Measurements from ENCODE around the gene GTF3C2. TPM values are rescaled to one million over a fixed set of nuclear protein-coding genes. Genes with fewer than 3 reads are reported as not detected.

The GTF3C2 gene
- total RNA-seq, 2 experiments from 2014 or later = 57.6 to 63.6 TPM

GRCh38 chr2:27316655-27317412, 39.7 kb downstream of the GTF3C2 start:
- Mint-ChIP-seq H3K36me3 (ENCODE audit: low read depth) (peaks cover 13% of the 10 kb centered on the region), H3K4me1 (ENCODE audit: low read depth) (peaks cover 9% of the 10 kb centered on the region), H3K27me3 (no peaks in the 10 kb centered on the region), H3K9me3 (no peaks in the 10 kb centered on the region), H3K27ac (no peak overlapping the region), H3K4me3 (no peak overlapping the region)
- intact Hi-C loops (cut with micrococcal nuclease) = no loop called here
- ChIA-PET CTCF (interaction anchor here (3.7 kb wide), 1 partner anchor 14 kb away, joined by 14 read pairs; no protein-coding TSS in a partner anchor), POLR2A (no interaction called here)
- no peak for DNase-seq
- TF ChIP-seq CTCF (IDR thresholded peaks at IDR 0.05) = no peak
- ATAC-seq = no peak

DNA sequence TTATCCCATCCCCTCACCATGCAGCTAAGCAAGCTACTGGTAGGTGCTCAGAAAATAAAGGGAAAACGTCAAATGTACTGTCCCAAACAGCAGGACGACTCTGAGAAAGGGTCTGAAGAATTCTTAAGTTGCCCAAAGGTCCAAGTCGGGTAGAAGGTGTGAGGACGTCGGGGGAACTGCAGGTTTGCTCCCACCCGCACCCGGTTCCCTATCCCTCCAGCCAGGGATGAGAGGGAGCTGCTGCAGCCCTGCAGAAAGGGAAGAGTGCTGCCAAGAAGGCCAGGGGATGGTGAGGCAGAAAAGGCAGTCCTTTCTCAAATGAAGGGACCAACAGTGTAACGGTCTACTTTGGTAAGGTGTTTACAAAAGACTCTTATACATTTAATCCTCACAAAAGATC, 41.4 kb downstream of the GTF3C2 start:
- intact Hi-C loops (cut with micrococcal nuclease) = no loop called here
- ATAC-seq (no peak), DNase-seq (no peak)
- POLR2A ChIA-PET = no interaction called here
- no peak overlapping the region for H3K4me3 Mint-ChIP-seq
- H3K9me3 Mint-ChIP-seq = no peaks in the 10 kb centered on the region
- H3K4me1 Mint-ChIP-seq (ENCODE audit: low read depth) = no peaks in the 10 kb centered on the region
- CTCF ChIA-PET = interaction anchor here (2.3 kb wide), 1 partner anchor 12 kb away, joined by 16 read pairs; no protein-coding TSS in a partner anchor
- H3K27me3 Mint-ChIP-seq = no peaks in the 10 kb centered on the region
- no peak for TF ChIP-seq CTCF (IDR thresholded peaks at IDR 0.05)
- peaks cover 19% of the 10 kb centered on the region for H3K36me3 Mint-ChIP-seq (ENCODE audit: low read depth)
- H3K27ac Mint-ChIP-seq = no peak overlapping the region

GRCh38 chr2:27314709-27315108, 41.9 kb downstream of the GTF3C2 start:
- no peaks in the 10 kb centered on the region for H3K4me1 Mint-ChIP-seq (ENCODE audit: low read depth)
- no peak for TF ChIP-seq CTCF (IDR thresholded peaks at IDR 0.05)
- H3K36me3 Mint-ChIP-seq (ENCODE audit: low read depth) = peaks cover 21% of the 10 kb centered on the region
- no peaks in the 10 kb centered on the region for H3K27me3 Mint-ChIP-seq
- no peak overlapping the region for H3K4me3 Mint-ChIP-seq
- no peak overlapping the region for H3K27ac Mint-ChIP-seq
- CTCF ChIA-PET = interaction anchor here (0.9 to 2.3 kb wide), 2 partner anchors 12 to 35 kb away, joined by 3 to 16 read pairs; no protein-coding TSS in a partner anchor
- no peak for ATAC-seq
- intact Hi-C loops (cut with micrococcal nuclease) = no loop called here
- H3K9me3 Mint-ChIP-seq = no peaks in the 10 kb centered on the region
- no peak for DNase-seq
- POLR2A ChIA-PET = no interaction called here

DNA sequence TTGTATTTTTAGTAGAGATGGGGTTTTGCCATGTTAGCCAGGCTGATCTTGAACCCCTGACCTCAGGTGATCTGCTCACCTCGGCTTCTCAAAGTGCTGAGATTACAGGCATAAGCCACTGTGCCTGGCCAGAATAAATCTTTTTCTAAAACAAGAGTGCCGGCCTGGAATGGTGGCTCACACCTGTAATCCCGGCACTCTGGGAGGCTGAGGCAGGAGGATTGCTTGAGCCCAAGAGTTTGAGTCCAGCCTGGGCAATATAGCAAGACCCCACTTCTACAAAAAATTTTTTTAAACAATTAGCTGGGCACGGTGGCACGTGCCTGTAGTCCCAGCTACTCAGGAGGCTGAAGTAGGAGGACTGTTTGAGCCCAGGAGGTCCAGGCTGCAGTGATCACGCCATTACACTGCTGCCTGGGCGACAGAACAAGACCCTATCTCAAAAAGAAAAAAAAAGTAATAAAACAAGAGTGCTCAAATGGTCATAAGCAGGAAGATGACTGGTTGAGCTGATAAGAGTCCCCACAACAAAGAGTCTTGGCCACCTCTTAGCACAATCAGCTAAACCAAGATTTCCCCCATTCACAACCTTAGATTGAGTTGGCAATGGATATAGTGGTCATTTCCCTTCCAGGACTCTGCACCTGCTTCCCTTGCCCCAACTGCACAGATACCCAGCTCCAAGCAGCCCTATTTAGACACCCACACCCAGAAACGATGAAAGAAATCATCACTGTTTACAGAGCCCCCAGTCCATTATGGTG, 42.5 kb downstream of the GTF3C2 start:
- no peaks in the 10 kb centered on the region for H3K4me1 Mint-ChIP-seq (ENCODE audit: low read depth)
- no peak for ATAC-seq
- DNase-seq = no peak
- no peak for TF ChIP-seq CTCF (IDR thresholded peaks at IDR 0.05)
- POLR2A ChIA-PET = no interaction called here
- H3K27ac Mint-ChIP-seq = no peak overlapping the region
- no peaks in the 10 kb centered on the region for H3K27me3 Mint-ChIP-seq
- H3K9me3 Mint-ChIP-seq = no peaks in the 10 kb centered on the region
- H3K4me3 Mint-ChIP-seq = no peak overlapping the region
- peaks cover 26% of the 10 kb centered on the region for H3K36me3 Mint-ChIP-seq (ENCODE audit: low read depth)
- CTCF ChIA-PET = interaction anchor here (0.9 to 2.3 kb wide), 2 partner anchors 11 to 34 kb away, joined by 3 to 16 read pairs; no protein-coding TSS in a partner anchor
- intact Hi-C loops (cut with micrococcal nuclease) = no loop called here

DNA sequence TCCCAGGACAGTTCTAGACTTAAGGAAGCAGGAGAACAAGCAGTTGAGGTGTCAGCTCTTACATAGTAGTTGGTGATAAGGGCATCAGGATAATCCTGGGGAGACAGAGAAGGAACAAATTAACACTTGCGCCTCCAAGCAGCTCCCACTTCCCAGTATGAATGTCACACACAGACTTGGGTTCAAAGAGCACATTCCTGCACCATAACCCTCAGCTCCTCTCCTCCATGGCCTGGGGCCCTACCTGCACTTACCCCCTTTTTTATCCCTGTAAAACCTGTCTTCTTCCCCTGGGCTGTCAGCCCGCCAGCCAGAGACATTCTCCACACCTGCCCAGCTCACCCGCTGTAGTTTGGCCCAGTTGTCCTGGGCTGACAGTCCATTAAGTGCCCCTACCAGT, 44.4 kb downstream of the GTF3C2 start:
- DNase-seq = no peak
- ChIA-PET CTCF (interaction anchor here (0.9 to 1.9 kb wide), 2 partner anchors 9 kb away, joined by 3 to 10 read pairs; no protein-coding TSS in a partner anchor), POLR2A (interaction anchor here (0.8 to 1.7 kb wide), 2 partner anchors 10 to 21 kb away, joined by 3 to 13 read pairs; partner anchors contain the start of gene MPV17)
- no peak for ATAC-seq
- no peak for TF ChIP-seq CTCF (IDR thresholded peaks at IDR 0.05)
- intact Hi-C loops (cut with micrococcal nuclease) = no loop called here
- no peak overlapping the region for H3K27ac Mint-ChIP-seq
- no peak overlapping the region for H3K4me3 Mint-ChIP-seq
- peaks cover 26% of the 10 kb centered on the region for H3K36me3 Mint-ChIP-seq (ENCODE audit: low read depth)
- H3K4me1 Mint-ChIP-seq (ENCODE audit: low read depth) = no peaks in the 10 kb centered on the region
- no peaks in the 10 kb centered on the region for H3K9me3 Mint-ChIP-seq
- H3K27me3 Mint-ChIP-seq = no peaks in the 10 kb centered on the region
